Motor neuron (in vitro differentiated cells): ENCODE results near the gene CALM3. TPM values are rescaled to one million over a fixed set of nuclear protein-coding genes. Genes with fewer than 3 reads are reported as not detected.

Experiments used
- ATAC-seq, 8 experiments: fragments of 200-7000 bp; cut with Tn5 transposase; replicated peaks in 6 of 8; 2 replicates each; pipeline ENCODE4 v1.8.0; 2021; ENCODE audit warnings: mild to moderate bottlenecking in 8 of 8, moderate library complexity in 8 of 8
- H3K27ac ChIP-seq, 2 donors: fragments of 250-450 bp; sonication (Bioruptor Pico); 2 replicates each; pipeline ENCODE4 v1.9.0; 2021; ENCODE audit warnings: antibody characterized with exemption in 2 of 2, mild to moderate bottlenecking in 2 of 2, moderate library complexity in 1 of 2
- H3K4me1 ChIP-seq, 2 donors: fragments of 250-450 bp; sonication (Bioruptor Pico); replicated peaks in 1 of 2; 2 replicates each; pipeline ENCODE4 v1.6.1; 2021; ENCODE audit warnings: antibody characterized with exemption in 2 of 2, mild to moderate bottlenecking in 2 of 2, moderate library complexity in 1 of 2
- H3K4me3 ChIP-seq, 5 donors: fragments of 250-450 bp; sonication (Bioruptor Pico); 2 replicates each; pipeline ENCODE4 v1.9.0; 2021; ENCODE audit warnings: antibody characterized with exemption in 5 of 5, mild to moderate bottlenecking in 5 of 5, moderate library complexity in 4 of 5
- WGBS, 10 experiments: fragments of 450-650 bp; shearing (Covaris generic); methylation state at CpG; one replicate each; pipeline ENCODE4 v1.0.0; 2022; 5-methylcytosine and 5-hydroxymethylcytosine counted together
- in situ Hi-C, 9 experiments: fragments of 400-800 bp; cut with MboI; loops; one replicate each; pipeline ENCODE4 v1.15.0; 2021; ENCODE audit warnings: low sequenced_read_pairs in 9 of 9, low pct_unique_long_range_greater_than_20kb in 2 of 9; ENCODE audit not compliant: unreplicated experiment in 9 of 9
- total RNA-seq, 8 experiments: library from RNA; unstranded; fragments of 300-600 nt; gene quantifications; 2 replicates each; pipeline versions ENCODE4 v1.2.3 to v1.2.4, GENCODE V29; 2022

The CALM3 gene
- total RNA-seq, 8 experiments from 2014 or later, result 107 to 350 (median 224) TPM

- peak; percentile 23 to 69 (median 35) for ATAC-seq
- H3K4me1 ChIP-seq, result peaks cover 28 to 50% of the 10 kb centered on the region in 2 donors
- WGBS, 10 experiments, result 0 to 3% methylated on average over 2 to 6 of the region's 38 CpGs; no CpG with 5 or more reads in 8 of the 10 experiments
- no peak overlapping the region for H3K27ac ChIP-seq
- H3K4me3 ChIP-seq, result peak overlapping the region; percentile 16 to 38 (median 33)
- in situ Hi-C loops, result no loop called here
Measured at GRCh38 chr19:46634045-46634655, 33.0 kb downstream of the CALM3 start.

DNA sequence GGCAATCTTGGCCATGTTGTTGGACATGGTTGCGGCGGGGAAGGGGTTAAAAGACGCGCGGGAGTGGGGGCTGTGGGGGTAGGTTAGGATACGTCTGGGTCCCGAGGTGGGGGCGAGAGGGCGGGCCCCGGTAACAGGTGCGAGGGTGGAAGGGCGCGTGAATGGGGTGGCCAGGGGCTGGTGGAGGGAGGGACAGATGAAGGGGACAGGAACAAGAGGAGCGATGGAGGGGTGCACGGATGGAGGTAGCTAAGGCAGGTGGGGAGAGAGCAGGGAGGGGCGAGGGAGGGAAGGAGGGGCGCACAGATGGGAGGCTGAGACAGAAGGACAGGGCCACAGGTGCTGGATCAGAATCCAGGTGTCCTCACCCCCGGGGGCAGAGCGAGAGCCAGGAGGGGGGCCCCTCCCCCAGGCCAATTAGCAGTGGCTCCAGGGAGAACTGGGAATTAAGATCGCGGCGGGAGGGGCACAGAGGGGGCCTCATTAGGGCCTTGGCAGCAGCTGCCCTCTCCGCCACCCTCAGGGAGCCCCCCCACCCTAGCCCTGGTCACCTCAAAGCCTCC, 33.6 kb downstream of the CALM3 start:
- in situ Hi-C loops, result no loop called here
- peak in 1 of 8 experiments; percentile 3 for ATAC-seq
- Histone ChIP-seq H3K4me1 (peaks cover 30 to 52% of the 10 kb centered on the region in 2 donors), H3K27ac (no peak overlapping the region), H3K4me3 (peak overlapping the region; percentile 3 to 36 (median 24))
- WGBS, 10 experiments, result 80% methylated on average over 1 of the region's 23 CpGs; no CpG with 5 or more reads in 9 of the 10 experiments

DNA sequence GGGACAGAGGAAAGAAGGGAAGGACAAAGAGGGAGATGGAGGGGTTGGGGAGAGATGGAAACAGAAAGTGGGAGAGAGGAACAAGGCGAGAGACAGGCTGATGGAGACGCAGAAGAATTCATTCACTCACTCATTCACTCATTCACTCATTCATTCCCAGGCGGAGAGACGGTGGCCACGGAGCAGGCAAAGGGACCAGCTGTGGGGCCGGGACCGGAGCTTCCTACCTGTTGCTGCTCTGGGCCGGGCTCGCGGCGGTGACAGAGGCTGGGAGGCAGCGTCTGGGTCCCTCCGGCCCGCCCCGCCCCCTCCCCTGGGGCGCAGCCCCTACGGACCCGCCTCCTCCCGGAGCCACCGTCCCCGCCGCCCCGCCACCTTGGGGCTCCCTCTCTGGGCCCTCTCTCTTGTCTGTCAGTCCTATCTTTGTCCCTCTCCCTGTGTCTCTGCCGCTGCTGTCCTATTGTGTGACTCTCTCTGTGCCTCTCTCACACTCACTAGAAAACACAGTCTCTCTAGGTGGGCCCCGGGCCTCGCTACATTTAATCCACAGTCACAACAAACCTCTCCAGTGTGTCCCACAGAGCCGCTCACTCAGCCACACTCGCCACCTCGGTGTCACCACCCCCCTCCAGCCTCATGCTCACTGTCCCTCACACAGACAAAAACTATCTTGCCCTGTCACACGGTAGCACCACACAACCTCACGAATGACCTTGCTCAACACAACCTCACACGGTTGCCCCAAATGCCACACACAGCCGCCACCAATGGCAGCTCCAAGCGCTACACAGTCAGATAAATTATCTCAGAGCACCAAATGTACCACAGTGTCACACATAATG, 35.0 kb downstream of the CALM3 start, which contains the start of gene GNG8:
GNG8 (minus strand) TSS at position 283 of the 842 bp plus-strand sequence. CDS start 1,520 bp downstream, outside the sequence.
- H3K4me3 ChIP-seq, result peak within 1 kb of the TSS in 1 of 5 donors; percentile 33
- WGBS, 10 experiments, result 0 to 78% (median 18%) methylated on average over 1 to 8 of the region's 34 CpGs; no CpG with 5 or more reads in 4 of the 10 experiments
- peaks cover 28 to 48% of the 10 kb centered on the region in 2 donors for H3K4me1 ChIP-seq
- H3K27ac ChIP-seq, result peak within 1 kb of the TSS in 1 of 2 donors; percentile 11
- peak in 2 of 8 experiments; percentile 0 for ATAC-seq
- in situ Hi-C loops, result no loop called here

GRCh38 chr19:46637224-46637623, 36.1 kb downstream of the CALM3 start:
- Histone ChIP-seq H3K4me1 (peaks cover 21 to 38% of the 10 kb centered on the region in 2 donors), H3K4me3 (no peak overlapping the region), H3K27ac (no peak overlapping the region)
- no peak for ATAC-seq
- in situ Hi-C loops, result no loop called here
- 42 to 96% (median 71%) methylated on average over 1 to 11 of the region's 14 CpGs for WGBS, 10 experiments

- peak overlapping the region; percentile 20 to 46 (median 41) for H3K4me3 ChIP-seq
- in situ Hi-C loops, result no loop called here
- ATAC-seq, result peak; percentile 6 to 36 (median 18)
- peak overlapping the region in 1 of 2 donors; percentile 68 for H3K27ac ChIP-seq
- peaks cover 19 to 28% of the 10 kb centered on the region in 2 donors for H3K4me1 ChIP-seq
- 0 to 67% (median 20%) methylated on average over 1 to 7 of the region's 49 CpGs for WGBS, 10 experiments
Measured at GRCh38 chr19:46639358-46640182, 38.4 kb downstream of the CALM3 start.

DNA sequence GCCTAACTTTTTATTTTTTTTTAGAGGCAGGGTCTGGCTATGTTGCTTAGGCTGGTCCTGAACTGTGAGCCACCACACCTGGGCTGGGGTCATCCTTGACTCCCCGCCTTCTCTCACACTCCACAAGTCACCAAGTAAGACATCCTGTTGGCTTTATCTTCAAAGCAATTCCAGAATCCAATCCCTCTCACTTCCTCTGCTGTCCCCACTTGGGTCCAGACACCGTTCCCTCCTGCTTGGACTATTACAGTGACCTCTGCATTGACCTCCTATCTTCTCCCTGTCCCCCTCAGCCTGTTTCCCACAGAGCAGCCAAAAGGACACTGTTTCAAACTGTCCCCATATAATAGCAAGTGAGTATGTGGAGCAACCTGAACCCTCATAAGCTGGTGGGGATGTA, 39.5 kb downstream of the CALM3 start:
- no peak for ATAC-seq
- 63 to 100% (median 86%) methylated on average over 1 to 2 of the region's 2 CpGs; no CpG with 5 or more reads in 3 of the 10 experiments for WGBS, 10 experiments
- H3K4me1 ChIP-seq, result peaks cover 14 to 21% of the 10 kb centered on the region in 2 donors
- in situ Hi-C loops, result no loop called here
- H3K27ac ChIP-seq, result no peak overlapping the region
- H3K4me3 ChIP-seq, result no peak overlapping the region

DNA sequence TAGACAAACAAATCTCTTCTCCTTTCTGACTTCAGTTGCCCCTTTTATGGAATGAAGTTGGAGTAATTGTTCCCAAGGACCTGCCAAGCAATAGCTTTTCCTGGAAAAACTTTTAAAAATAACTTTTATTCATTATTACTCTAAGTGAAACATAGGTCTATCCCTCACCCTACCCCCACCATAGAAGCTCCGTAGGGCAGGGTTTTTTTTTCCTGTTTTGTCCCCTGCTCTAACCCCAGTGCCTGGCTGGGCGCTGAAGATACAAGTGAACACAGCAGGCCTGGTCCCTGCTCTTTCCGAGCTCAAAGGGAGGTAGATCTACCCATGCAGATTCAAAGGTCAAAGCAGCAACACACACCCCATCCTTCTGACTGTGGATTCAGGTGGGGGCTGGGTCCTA, 43.6 kb downstream of the CALM3 start:
- no peak overlapping the region for H3K27ac ChIP-seq
- peaks cover 4% of the 10 kb centered on the region in 2 donors for H3K4me1 ChIP-seq
- WGBS, 10 experiments, result 0 to 63% (median 33%) methylated on average over 1 to 3 of the region's 3 CpGs; no CpG with 5 or more reads in 3 of the 10 experiments
- no peak overlapping the region for H3K4me3 ChIP-seq
- ATAC-seq, result no peak
- in situ Hi-C loops, result no loop called here

DNA sequence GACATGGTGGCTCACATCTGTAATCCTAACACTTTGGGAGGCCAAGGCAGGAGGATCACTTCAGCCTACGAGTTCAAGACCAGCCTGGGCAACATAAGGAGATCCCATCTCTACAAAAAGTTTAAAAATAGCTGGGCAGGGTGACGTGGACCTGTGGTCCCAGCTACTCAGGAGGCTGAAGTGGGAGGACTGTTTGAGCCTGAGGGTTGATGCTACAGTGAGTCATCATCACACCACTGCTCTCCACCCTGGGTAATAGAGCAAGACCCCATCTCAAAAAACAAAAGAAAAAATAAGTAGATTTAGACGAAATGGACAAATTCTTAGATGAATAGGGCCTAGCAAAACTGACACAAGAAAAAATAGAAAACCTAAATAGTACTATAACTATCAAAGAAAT, 45.3 kb downstream of the CALM3 start:
- in situ Hi-C loops, result no loop called here
- H3K4me3 ChIP-seq, result no peak overlapping the region
- no peaks in the 10 kb centered on the region for H3K4me1 ChIP-seq
- ATAC-seq, result no peak
- 37 to 100% (median 75%) methylated on average over 1 to 3 of the region's 3 CpGs; no CpG with 5 or more reads in 1 of the 10 experiments for WGBS, 10 experiments
- no peak overlapping the region for H3K27ac ChIP-seq

DNA sequence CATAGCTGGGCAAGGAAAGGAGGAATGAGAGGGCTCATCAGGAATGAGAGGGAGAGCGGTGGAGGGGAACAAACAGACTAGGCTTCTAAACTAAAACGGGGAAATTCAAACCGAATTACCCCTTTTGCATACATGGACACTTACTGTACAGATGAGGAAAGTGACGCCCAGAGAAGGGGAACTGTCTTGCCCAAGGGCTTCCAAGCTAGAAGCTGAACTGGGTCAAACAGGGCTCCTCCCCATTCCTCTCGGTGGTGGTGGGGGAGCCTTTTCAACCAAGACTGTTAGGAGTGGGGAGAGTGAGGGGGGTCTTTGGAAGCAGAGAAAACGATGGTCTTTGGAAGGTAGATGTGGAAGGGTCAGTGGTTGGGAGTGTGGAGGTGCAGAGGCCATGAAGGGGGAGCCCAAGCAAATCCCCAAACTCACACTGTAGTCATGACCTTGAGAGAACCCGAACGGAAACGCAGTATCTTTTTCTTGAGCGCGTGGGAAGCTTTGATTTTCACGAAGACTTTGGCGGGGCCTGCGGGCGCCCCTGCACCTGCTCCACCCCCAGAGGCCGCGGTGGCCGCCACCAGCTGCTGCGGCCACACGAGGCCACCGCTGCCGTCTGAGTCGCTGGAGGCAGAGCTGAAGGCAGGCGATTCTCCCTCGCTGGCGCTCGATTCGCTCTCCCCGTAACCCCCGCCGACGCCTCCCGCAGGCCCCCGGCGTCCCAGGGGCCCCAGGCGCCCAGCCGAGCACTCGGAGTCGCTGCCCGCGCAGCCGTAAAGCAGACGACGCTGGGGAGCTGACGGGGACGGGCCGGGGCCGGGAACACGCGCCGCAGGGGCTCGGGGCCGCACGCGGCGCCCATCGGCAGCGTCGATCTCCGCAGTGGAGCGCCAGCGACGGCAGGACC, 47.2 kb downstream of the CALM3 start:
- in situ Hi-C loops, result no loop called here
- H3K4me1 ChIP-seq, result no peaks in the 10 kb centered on the region
- peak in 3 of 8 experiments; percentile 40 to 54 (median 42) for ATAC-seq
- H3K27ac ChIP-seq, result no peak overlapping the region
- 27 to 100% (median 80%) methylated on average over 1 to 11 of the region's 63 CpGs; no CpG with 5 or more reads in 3 of the 10 experiments for WGBS, 10 experiments
- no peak overlapping the region for H3K4me3 ChIP-seq

DNA sequence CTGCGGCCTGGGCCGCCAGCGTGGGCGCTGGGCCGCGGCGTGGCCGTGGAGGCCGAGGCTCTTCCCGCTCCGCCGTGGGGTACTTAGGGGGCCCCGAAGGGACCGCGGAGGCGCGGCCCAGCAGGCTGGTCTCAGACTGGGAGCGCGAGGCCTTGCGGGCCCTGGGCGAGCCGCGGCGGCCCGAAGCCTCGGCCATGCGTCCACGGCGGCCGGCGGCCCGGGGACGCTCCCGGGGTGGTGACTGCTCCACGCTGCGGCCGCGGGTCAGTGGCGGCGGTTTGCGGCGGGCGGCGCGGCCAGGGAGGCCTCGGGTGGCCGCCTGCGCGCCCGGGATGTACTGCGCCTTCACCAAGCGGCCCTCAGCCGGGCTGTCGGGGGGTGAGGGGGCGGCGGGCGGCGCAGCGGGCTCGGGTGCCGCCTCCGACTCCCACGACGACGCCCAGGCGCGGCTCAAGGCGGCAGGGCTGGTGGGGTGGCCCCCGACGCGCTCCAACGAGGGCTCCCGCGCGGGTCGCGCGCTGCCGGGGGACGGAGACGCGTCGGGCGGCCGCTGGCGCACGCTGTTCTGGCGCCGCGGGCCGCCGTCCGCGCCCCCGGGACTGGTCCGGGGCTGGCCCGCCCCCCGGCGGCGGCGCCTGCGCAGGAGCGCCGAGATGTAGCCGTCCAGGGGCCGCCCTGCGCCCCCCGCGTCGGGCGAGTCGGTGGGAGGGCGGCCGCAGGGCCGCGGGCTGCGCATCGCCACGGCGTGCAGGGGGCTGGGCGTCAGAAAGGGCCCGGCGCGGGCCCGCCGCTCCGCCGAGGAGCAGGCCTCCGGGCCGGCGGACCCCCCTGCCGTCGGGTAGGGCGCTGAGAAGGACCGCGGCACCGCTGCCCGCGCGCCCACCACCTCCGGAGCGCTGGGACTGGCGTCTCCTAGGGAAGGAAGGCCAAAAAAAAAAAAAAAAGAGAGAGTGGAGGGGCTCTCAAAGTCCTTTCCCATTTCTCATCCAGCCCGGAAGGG, 48.1 kb downstream of the CALM3 start:
- no peak overlapping the region for H3K27ac ChIP-seq
- H3K4me3 ChIP-seq, result no peak overlapping the region
- ATAC-seq, result peak in 3 of 8 experiments; percentile 6 to 27 (median 17)
- 0 to 95% (median 30%) methylated on average over 1 to 18 of the region's 144 CpGs; no CpG with 5 or more reads in 2 of the 10 experiments for WGBS, 10 experiments
- peaks cover 0 to 2% of the 10 kb centered on the region in 2 donors for H3K4me1 ChIP-seq
- in situ Hi-C loops, result no loop called here
